Stomach (tissue), 9 donors: ENCODE data around the gene GALNT18. TPM values are rescaled to one million over a fixed set of nuclear protein-coding genes. Genes with fewer than 3 reads are reported as not detected.

Experiments used
- DNase-seq, 2 donors: peaks; one replicate each; pipeline versions ENCODE4 v3.0.0 to v3.0.0-alpha.2; 2013 to 2019
- H3K27ac ChIP-seq, 5 donors: fragments of 200-600 bp in 4 of 5; sonication (generic) in 4 of 5; one replicate each; pipeline ENCODE4 v1.5.1; 2013 to 2019; ENCODE audit warnings: mild to moderate bottlenecking in 1 of 5, moderate library complexity in 1 of 5
- H3K27me3 ChIP-seq, 3 donors: fragments of 200-600 bp; sonication (generic); one replicate each; pipeline ENCODE4 v1.5.1; 2017 to 2019; ENCODE audit warnings: mixed run types in 1 of 3
- H3K36me3 ChIP-seq, 4 donors: fragments of 200-600 bp; sonication (generic); 1 replicate in 3 of 4; 2 replicates in 1 of 4; pipeline ENCODE4 v1.5.1; 2016 to 2019
- H3K4me1 ChIP-seq, 4 donors: fragments of 200-600 bp; sonication (generic); one replicate each; pipeline ENCODE4 v1.5.1; 2016 to 2019
- H3K4me3 ChIP-seq, 4 donors: fragments of 200-600 bp; sonication (generic) in 3 of 4; one replicate each; pipeline ENCODE4 v1.5.1; 2016 to 2019; ENCODE audit warnings: mild to moderate bottlenecking in 1 of 4
- H3K9me3 ChIP-seq, 4 donors: fragments of 200-600 bp; sonication (generic); one replicate each; pipeline ENCODE4 v1.5.1; 2016 to 2019
- EP300 ChIP-seq: sonication (generic); formaldehyde crosslinking; IDR thresholded peaks from one replicate; pipeline ENCODE4 v1.6.1; 2017; ENCODE audit warnings: antibody characterized with exemption
- POLR2A ChIP-seq, 4 donors: fragments of 450-650 bp; IDR thresholded peaks; one replicate each; pipeline ENCODE4 v1.6.1; 2016; ENCODE audit warnings: antibody characterized with exemption in 4 of 4, control low read depth in 2 of 4, mild to moderate bottlenecking in 1 of 4, moderate library complexity in 1 of 4
- POLR2AphosphoS5 ChIP-seq, 3 donors: sonication (generic); formaldehyde crosslinking; IDR thresholded peaks; one replicate each; pipeline ENCODE4 v1.6.1; 2016; ENCODE audit warnings: antibody characterized with exemption in 3 of 3
- WGBS, 5 donors: extraction: QIAGEN DNeasy Blood & Tissue Kit in 3 of 5; methylation state at CpG; one replicate each; pipeline versions ENCODE4 v1.1.5 to v1.1.7; 2013 to 2018; 5-methylcytosine and 5-hydroxymethylcytosine counted together
- intact Hi-C: fragments of 100-400 bp; cut with DNase I; formaldehyde crosslinking; loops from one replicate; pipeline ENCODE4 v1.15.1; 2023; ENCODE audit warnings: low total_unique reads
- polyA plus RNA-seq, 3 donors: library from polyadenylated mRNA; stranded (reverse); fragments of 200-250 nt; gene quantifications; one replicate each; pipeline ENCODE4 v1.2.3, GENCODE V29; 2013
- total RNA-seq, 5 donors: library from RNA; depleted of rRNA; stranded (reverse); fragments of >200 nt; gene quantifications; one replicate each; pipeline versions ENCODE4 v1.1.0 to v1.2.3, GENCODE V29; 2014 to 2016
- TF ChIP-seq, protein P1 (sequence below), 7 experiments: fragments of 450-650 bp in 4 of 7; fragments of 200-600 bp in 3 of 7; sonication (generic) in 3 of 7; IDR thresholded peaks; one replicate each; pipeline ENCODE4 v1.5.1; 2016 to 2019; ENCODE audit warnings: antibody characterized with exemption in 7 of 7, control low read depth in 2 of 7, mild to moderate bottlenecking in 1 of 7
- donor health status: healthy with polysubstance abuse.
- donor health status: Bipolar disorder and iron deficiency.
- donor health status: healthy.

Gene GALNT18
- total and polyA plus RNA-seq, 8 donors: 0.58 to 16.1 (median 2.7) TPM

DNA sequence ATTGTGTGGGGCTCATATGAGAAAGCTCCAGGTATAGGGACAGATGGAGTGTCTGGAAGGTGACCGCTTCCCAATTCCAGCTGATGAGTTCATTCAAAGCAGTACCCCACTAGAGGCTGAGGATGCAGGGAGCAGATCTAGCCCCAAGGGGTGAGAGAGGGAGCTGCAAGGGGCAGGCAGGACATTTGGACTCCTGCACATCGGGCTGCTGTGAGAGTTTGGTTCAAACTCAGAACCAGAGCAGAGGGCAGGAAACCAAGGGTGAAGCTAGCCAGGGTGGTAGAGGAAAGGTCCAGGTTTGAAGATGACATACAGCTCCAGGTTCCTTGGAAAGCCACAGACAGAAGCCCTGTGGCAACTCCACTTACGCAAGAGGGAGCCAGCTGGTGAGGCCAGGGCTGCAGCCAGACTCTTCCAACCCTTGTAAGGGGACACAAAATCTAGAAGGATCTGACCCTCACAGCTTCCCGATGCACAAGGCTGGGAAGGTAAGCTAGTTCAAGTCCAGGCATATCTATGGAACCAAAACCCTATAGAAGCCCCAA lies 270.7 kb downstream of the GALNT18 start:
- Histone ChIP-seq H3K36me3 (no peaks in the 10 kb centered on the region), H3K27ac (no peak overlapping the region), H3K4me3 (no peak overlapping the region), H3K27me3 (no peaks in the 10 kb centered on the region), H3K4me1 (peaks cover 0 to 30% (median 23%) of the 10 kb centered on the region in 4 donors), H3K9me3 (no peaks in the 10 kb centered on the region)
- TF ChIP-seq POLR2AphosphoS5 (IDR thresholded peaks at IDR 0.05) (no peak), EP300 (no peak)
- 87 to 96% (median 94%) methylated on average over 4 of the region's 4 CpGs for WGBS, 5 donors
- intact Hi-C loops: no loop called here
- DNase-seq: no peak

DNA sequence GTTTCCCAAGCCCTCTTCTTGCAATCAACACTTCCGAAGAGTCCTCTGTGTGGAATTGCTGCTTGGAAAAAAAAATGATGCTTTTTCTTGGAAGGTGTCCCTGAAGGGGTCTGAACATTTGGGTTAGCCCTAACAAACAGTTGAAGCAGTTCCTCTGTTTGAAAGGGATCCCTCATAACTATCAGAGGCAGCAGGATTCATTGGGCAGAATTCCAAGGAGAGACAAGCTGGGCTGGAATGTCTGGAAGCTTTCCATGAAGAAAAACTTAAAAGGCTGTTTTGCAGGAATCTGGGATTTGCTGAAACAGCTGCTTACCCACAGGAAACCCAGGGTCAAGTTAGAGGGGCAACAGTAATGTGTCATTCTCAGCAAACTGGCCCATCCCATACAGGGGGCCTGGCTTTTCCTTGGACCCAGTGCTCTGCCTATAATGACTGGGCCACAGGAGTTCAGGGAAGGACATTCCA lies 271.9 kb downstream of the GALNT18 start:
- intact Hi-C loops: loop anchor here (10.0 kb wide), 1 partner anchor 175 kb away; no protein-coding TSS in a partner anchor
- Histone ChIP-seq H3K36me3 (no peaks in the 10 kb centered on the region), H3K4me3 (no peak overlapping the region), H3K4me1 (peaks cover 0 to 30% (median 23%) of the 10 kb centered on the region in 4 donors), H3K27ac (peak overlapping the region in 3 of 5 donors; percentile 6 to 26 (median 13)), H3K9me3 (no peaks in the 10 kb centered on the region), H3K27me3 (no peaks in the 10 kb centered on the region)
- peak in 1 of 2 donors; percentile 83 for DNase-seq
- TF ChIP-seq EP300: no peak
- TF ChIP-seq, protein P1, sequence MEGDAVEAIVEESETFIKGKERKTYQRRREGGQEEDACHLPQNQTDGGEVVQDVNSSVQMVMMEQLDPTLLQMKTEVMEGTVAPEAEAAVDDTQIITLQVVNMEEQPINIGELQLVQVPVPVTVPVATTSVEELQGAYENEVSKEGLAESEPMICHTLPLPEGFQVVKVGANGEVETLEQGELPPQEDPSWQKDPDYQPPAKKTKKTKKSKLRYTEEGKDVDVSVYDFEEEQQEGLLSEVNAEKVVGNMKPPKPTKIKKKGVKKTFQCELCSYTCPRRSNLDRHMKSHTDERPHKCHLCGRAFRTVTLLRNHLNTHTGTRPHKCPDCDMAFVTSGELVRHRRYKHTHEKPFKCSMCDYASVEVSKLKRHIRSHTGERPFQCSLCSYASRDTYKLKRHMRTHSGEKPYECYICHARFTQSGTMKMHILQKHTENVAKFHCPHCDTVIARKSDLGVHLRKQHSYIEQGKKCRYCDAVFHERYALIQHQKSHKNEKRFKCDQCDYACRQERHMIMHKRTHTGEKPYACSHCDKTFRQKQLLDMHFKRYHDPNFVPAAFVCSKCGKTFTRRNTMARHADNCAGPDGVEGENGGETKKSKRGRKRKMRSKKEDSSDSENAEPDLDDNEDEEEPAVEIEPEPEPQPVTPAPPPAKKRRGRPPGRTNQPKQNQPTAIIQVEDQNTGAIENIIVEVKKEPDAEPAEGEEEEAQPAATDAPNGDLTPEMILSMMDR (IDR thresholded peaks at IDR 0.05): no peak
- peak in 1 of 3 donors; percentile 33 for TF ChIP-seq POLR2AphosphoS5 (IDR thresholded peaks at IDR 0.05)
- no peak for TF ChIP-seq POLR2A (IDR thresholded peaks at IDR 0.05)
- 40 to 69% (median 59%) methylated on average over 1 of the region's 1 CpG for whole genome bisulfite sequencing, 5 donors

DNA sequence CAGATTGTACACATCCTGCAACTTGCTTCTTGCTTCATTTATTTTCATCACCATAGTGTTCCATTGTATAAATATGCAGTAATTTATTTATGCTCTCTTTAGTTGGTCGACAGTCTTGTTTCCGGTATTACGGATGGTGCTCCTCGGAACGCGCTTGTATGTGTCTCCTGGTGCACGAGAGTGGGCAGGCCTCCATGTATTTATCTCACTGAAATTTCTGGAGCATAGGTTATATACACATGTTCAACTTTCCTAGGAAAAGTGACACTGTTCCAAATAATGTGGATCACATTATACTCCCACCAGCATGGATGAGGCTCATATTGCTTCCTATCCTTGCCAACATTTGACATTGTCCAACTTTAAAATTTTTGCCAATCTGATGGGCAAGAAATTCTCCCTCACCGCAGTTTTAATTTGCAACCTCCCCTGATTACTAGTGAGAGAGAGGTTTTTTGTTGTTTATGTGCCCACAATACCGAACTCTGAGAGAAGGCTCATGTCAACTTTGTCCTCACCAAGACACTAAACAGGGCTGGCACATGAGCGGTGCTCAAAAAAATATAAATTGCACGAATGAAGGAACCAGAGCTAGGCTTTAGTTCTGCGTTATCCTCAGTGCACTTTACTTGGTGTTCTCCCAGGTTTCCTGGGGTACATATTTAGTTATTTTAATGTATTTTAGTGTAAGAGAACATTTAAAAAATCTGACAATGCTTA lies 272.5 kb downstream of the GALNT18 start:
- 50 to 65% (median 61%) methylated on average over 12 of the region's 12 CpGs for WGBS, 5 donors
- peaks cover 0 to 30% (median 23%) of the 10 kb centered on the region in 4 donors for H3K4me1 ChIP-seq
- no peak overlapping the region for H3K4me3 ChIP-seq
- H3K36me3 ChIP-seq: no peaks in the 10 kb centered on the region
- DNase-seq: peak in 1 of 2 donors; percentile 69
- intact Hi-C loops: loop anchor here (10.0 kb wide), 1 partner anchor 174 kb away; no protein-coding TSS in a partner anchor
- peak overlapping the region in 3 of 5 donors; percentile 6 to 26 (median 13) for H3K27ac ChIP-seq
- H3K27me3 ChIP-seq: no peaks in the 10 kb centered on the region
- H3K9me3 ChIP-seq: no peaks in the 10 kb centered on the region
- TF ChIP-seq POLR2A (IDR thresholded peaks at IDR 0.05) (no peak), EP300 (no peak), POLR2AphosphoS5 (IDR thresholded peaks at IDR 0.05) (no peak)
- TF ChIP-seq, protein P1 (IDR thresholded peaks at IDR 0.05): no peak

DNA sequence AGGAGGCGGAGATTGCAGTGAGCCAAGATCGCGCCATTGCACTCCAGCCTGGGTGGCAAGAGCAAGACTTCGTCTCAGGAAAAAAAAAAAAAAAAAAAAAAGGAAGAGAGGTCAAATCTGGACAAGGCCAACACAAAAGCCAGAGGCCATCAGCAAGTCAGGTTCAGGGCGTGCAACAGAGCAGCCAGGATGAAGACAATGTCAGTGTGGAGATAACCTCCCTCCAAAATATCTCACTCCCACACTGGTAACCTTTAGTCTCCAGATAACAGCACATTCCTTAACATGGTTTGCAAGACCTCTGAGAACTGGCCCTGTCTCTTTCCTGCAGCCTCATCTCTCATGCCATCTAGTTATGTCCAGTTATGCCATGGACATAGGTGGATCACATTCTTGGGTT lies 273.5 kb downstream of the GALNT18 start:
- no peak overlapping the region for H3K4me3 ChIP-seq
- intact Hi-C loops: loop anchor here (10.0 kb wide), 1 partner anchor 174 kb away; no protein-coding TSS in a partner anchor
- no peak for DNase-seq
- TF ChIP-seq EP300 (no peak), POLR2A (IDR thresholded peaks at IDR 0.05) (no peak), POLR2AphosphoS5 (IDR thresholded peaks at IDR 0.05) (no peak)
- TF ChIP-seq, protein P1 (IDR thresholded peaks at IDR 0.05): no peak
- H3K36me3 ChIP-seq: no peaks in the 10 kb centered on the region
- no peak overlapping the region for H3K27ac ChIP-seq
- H3K4me1 ChIP-seq: peaks cover 0 to 30% (median 23%) of the 10 kb centered on the region in 4 donors
- 36 to 84% (median 81%) methylated on average over 1 to 5 of the region's 5 CpGs for WGBS, 5 donors
- no peaks in the 10 kb centered on the region for H3K27me3 ChIP-seq
- no peaks in the 10 kb centered on the region for H3K9me3 ChIP-seq
